HG03135 (cell line): ENCODE measurements around the gene CDC25C.
"Not testable (repeated sequence)": the region's sequence is repeated elsewhere in the genome, so short reads cannot be mapped to it uniquely, and the experiment has no call there.

Source experiments
- ATAC-seq: cut with Tn5 transposase; IDR thresholded peaks from one replicate; pipeline ENCODE4 v1.9.1; 2021; ENCODE audit warnings: mild to moderate bottlenecking, moderate library complexity; ENCODE audit not compliant: unreplicated experiment

CDC25C gene

DNA sequence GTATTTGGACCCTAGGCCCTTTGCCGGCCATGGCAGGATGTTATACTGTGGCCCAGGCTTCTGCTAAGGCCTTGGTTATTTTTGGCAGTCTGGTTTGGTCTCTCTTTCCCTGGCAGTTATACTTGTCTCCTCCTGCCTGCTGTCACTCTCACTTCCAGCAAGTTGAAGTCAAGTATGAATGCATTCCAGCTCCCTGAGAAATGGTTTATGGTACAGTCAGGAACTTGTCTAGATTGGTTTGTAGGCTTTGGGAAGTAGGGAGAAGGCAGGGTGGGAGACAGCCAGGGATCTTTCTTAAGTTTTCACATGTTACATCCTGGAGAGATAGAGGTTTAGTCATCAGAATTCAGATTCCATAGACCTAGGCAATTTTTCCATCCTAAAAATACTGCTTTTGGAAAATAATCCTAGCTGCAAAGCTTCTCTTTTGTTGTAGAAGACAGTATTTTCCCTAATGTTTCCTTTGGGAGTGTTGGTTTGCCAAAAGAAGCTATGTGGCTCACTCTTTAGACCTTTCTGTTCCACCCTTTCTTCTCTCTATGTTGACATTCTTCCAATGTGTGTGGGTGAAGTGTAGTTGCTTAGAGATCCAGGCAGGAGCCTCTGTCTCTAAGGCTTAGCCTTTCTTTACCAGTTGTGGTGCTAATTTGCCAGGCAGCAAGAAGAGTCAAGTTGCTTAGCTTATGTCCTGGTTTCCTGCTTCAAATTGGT, 18.4 kb upstream of the CDC25C start:
- no peak for ATAC-seq

GRCh38 chr5:138346889-138347288, 15.3 kb upstream of the CDC25C start:
- no peak for ATAC-seq

DNA sequence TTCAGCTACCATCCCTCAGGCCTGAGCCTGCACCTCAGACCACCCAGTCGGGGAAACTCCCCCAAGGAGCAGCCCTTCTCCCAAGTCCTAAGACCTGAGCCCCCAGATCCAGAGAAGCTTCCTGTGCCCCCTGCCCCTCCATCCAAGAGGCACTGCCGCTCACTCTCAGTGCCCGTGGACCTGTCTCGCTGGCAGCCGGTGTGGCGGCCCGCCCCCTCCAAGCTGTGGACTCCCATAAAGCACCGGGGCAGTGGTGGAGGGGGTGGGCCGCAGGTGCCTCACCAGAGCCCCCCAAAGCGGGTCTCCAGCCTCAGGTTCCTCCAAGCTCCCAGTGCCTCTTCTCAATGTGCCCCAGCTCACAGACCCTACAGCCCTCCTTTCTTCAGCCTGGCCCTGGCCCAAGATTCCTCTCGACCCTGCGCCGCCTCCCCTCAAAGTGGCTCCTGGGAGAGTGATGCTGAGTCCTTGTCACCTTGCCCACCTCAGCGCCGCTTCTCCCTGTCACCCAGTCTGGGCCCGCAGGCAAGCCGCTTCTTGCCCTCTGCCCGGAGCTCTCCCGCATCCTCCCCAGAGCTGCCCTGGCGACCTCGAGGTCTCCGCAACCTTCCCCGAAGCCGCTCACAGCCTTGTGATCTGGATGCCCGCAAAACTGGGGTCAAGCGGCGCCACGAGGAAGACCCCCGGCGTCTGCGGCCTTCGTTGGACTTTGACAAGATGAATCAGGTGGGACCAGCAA, 13.5 kb upstream of the CDC25C start:
- no peak for ATAC-seq

DNA sequence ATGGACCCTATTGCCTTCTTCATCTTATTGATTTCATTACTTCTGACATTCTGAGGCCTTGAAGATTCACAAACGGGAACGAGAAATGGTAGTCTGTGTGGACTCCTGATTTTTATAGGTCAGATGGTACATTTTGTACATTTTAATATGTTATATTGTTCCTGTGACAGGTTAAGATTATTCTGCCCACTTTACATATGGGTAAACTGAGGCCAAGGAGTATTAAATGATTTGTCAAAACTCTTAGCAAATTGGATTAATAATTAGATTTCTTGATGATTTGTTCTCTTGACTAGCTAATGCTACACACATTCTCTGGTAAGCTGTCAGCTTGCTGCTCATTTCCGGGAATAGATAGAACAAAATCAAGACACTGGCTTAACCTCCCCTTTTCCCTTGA, 8.4 kb upstream of the CDC25C start:
- ATAC-seq = no peak

DNA sequence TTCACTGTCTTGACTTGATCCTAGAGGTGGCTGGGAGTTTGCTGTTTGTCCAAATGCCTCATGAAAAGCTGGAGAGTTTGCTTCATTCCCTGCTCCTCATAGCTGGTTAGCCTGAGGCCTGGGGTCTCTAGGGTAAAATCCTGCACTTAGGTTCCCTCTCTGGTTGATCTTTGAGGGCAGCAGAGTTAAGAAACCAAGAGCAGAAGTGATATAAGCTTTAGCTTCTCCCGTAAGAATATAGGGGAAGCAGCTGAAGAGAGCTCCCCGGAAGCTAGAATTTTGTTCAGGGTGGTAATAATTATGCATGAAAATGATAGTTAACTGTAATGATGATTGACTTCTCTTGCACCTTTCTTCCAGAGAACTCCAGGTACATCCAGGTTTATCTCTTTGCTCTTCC, 7.9 kb upstream of the CDC25C start:
- ATAC-seq = no peak

DNA sequence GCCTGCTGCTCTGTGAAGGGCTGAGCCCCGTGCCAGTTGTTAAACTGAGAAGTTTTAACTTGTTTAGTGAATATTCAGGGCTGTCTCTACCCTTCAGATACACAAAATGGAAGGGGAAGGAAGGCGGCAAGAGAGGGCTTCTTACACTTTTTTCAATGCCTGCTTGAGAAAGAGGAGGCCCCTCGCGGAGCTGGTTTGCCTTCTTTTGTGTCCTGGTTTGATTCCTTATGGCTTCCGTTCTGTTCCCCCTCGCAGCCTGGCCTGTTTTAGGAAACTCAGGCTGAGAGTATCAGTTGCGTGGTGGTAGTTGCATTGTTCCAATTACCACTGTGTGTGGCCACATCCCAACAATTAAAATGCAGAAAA, 7.5 kb upstream of the CDC25C start:
- ATAC-seq = no peak

GRCh38 chr5:138338411-138339090, 6.9 kb upstream of the CDC25C start:
- peak; percentile 7 for ATAC-seq

DNA sequence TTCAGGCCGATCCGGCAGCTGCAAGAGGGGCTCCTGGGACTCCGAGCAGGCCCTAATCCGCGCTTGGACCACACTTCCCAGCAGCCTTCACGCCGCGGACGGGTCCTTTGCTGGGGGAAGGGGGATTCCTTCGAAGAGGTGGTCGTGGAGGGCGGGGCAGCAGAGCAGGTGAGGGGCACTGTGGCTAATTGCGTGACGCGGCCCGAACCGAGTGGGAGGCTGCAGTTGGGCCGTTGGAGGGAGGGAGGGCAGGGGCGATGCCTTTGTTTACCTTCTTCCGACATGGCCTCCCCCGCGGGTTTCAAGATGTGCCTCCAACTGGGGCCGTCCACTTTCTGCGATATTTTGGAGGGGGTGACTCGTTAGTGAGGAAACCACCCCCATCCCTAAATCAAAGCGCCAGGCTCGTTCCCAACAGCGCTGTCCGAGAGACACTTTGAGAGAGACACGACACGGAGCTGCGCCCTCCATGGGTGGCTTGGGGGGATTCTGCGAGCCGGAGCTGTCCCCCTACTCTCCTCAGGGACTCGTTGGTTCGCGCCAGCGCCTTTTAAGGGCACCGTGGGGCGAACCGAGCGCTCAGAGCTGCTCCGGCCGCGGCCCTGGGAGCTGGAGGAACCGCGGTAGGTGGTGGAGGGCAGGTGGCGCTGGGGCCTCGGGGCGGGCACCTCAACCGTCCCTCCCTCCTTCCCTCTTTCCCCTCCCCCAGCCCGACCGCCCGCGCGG, 6.2 kb upstream of the CDC25C start, which contains the start of gene FAM53C:
Gene FAM53C (plus strand): TSS at position 582 of the 726 bp plus-strand sequence. CDS start 3,070 bp downstream, outside the sequence.
- peak; percentile 84 for ATAC-seq

DNA sequence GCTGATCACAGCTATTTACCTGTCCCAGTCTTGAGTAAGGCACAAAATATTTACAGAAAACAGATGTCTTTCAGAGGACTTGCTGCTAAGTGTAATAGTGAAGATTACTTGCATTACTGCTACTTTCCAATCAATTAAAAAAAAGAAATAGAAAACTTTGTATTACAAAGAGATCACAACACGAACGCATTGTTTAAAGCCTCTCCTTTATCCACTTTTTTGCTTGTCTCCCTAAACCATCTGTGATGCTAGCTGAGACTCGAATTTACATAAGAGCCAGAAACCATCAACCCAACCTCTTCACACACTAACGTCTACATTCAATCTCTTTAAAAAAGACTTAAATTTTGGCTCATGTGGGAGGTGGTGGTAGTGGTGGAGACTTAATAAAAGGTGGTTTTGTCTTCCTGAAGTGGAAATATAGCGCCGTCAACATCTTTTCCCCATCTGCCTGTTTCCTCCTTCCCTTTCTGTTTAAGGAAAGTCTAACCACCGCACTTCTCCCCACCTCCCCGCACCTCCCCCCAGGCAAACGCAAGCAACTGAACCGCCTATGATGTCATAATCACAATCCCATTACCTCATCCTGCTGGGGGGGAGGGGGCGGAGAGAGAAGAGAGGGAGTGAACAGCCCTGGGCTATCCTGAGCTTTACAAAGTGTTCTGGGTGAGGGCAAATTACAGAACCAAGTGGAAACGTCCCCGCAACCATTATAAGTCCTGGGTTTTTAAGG, 5.5 kb upstream of the CDC25C start:
- peak; percentile 16 for ATAC-seq

- ATAC-seq = no peak
Observed at GRCh38 chr5:138334867-138335447, 3.4 kb upstream of the CDC25C start.

- no peak for ATAC-seq
Observed at GRCh38 chr5:138330813-138331448, 673 bp downstream of the CDC25C start.

DNA sequence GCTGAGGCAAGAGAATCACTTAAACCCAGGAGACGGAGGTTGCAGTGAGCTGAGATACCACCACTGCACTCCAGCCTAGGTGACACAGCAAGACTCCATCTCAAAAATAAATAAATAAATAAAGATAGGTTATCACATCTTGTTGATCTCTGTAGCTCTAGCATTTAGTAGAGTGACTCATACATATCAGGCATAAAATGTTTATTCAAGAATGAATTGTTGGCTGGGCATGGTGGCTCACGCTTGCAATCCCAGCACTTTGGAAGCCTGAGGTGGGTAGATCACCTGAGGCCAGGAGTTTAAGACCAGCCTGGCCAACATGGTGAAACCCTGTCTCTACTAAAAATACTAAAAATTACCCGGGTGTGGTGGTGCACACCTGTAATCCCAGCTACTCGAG, 13.4 kb downstream of the CDC25C start:
- ATAC-seq = not testable (repeated sequence)

GRCh38 chr5:138316355-138316754, 15.2 kb downstream of the CDC25C start:
- ATAC-seq = no peak

- no peak for ATAC-seq
Observed at GRCh38 chr5:138315751-138316278, 15.8 kb downstream of the CDC25C start.

DNA sequence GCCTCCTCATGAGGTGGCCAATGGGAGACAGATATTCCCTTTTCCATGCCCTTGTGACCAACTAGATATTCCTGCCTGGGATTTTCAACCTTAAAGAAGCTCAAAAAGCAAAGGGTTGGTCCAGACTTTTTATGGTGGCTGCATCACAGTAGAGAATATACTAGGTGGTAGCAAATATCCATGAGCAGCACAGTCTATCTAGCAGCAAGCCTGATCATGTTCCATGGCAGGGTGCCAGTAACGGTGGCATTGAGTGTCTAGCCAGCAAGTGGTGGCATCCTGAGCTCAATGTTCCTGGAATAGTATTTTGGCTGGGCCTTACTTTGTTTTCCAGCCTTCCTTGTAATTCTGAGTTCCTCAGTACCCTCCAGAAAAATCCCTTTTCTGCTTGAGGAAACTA, 25.8 kb downstream of the CDC25C start:
- ATAC-seq = no peak

GRCh38 chr5:138303372-138303771, 28.2 kb downstream of the CDC25C start:
- no peak for ATAC-seq

GRCh38 chr5:138289296-138289695, 42.3 kb downstream of the CDC25C start:
- ATAC-seq = no peak

GRCh38 chr5:138287246-138287645, 44.4 kb downstream of the CDC25C start:
- ATAC-seq = no peak
